ENCODE measurements around the gene SCAMP4.

SCAMP4 gene

GRCh38 chr19:1904860-1905109 lies 414 bp upstream of the SCAMP4 start:
- no peak for TF ChIP-seq CTCF (IDR thresholded peaks at IDR 0.05; ENCODE audit: low read depth, low read length, missing control alignments)
- Histone ChIP-seq H3K27ac (no peak overlapping the region), H3K27me3 (replicated peaks) (no peaks in the 10 kb centered on the region), H3K4me3 (ENCODE audit: low read depth, low read length) (peak overlapping the region; percentile 9), H3K36me3 (replicated peaks) (no peaks in the 10 kb centered on the region)
- no peak for DNase-seq
- in situ Hi-C loops (cut with HindIII; ENCODE audit: low pct_ligation_motif_present, low sequenced_read_pairs), result no loop called here

GRCh38 chr19:1905863-1906375 lies 720 bp downstream of the SCAMP4 start:
- no peaks in the 10 kb centered on the region for H3K36me3 ChIP-seq (replicated peaks)
- peak overlapping the region; percentile 64 for H3K27ac ChIP-seq
- no peak for DNase-seq
- H3K4me3 ChIP-seq (ENCODE audit: low read depth, low read length), result peak overlapping the region; percentile 72
- TF ChIP-seq CTCF (IDR thresholded peaks at IDR 0.05; ENCODE audit: low read depth, low read length, missing control alignments), result no peak
- no peaks in the 10 kb centered on the region for H3K27me3 ChIP-seq (replicated peaks)
- in situ Hi-C loops (cut with HindIII; ENCODE audit: low pct_ligation_motif_present, low sequenced_read_pairs), result no loop called here

- Histone ChIP-seq H3K36me3 (replicated peaks) (peaks cover 3% of the 10 kb centered on the region), H3K4me3 (ENCODE audit: low read depth, low read length) (no peak overlapping the region), H3K27me3 (replicated peaks) (no peaks in the 10 kb centered on the region), H3K27ac (no peak overlapping the region)
- in situ Hi-C loops (cut with HindIII; ENCODE audit: low pct_ligation_motif_present, low sequenced_read_pairs), result no loop called here
- no peak for DNase-seq
- no peak for TF ChIP-seq CTCF (IDR thresholded peaks at IDR 0.05; ENCODE audit: low read depth, low read length, missing control alignments)
Measured at GRCh38 chr19:1906985-1907562, 1.9 kb downstream of the SCAMP4 start.

- no peak for DNase-seq
- Histone ChIP-seq H3K36me3 (replicated peaks) (peaks cover 10% of the 10 kb centered on the region), H3K4me3 (ENCODE audit: low read depth, low read length) (peak overlapping the region; percentile 3), H3K27ac (no peak overlapping the region), H3K27me3 (replicated peaks) (no peaks in the 10 kb centered on the region)
- TF ChIP-seq CTCF (IDR thresholded peaks at IDR 0.05; ENCODE audit: low read depth, low read length, missing control alignments), result no peak
- in situ Hi-C loops (cut with HindIII; ENCODE audit: low pct_ligation_motif_present, low sequenced_read_pairs), result no loop called here
Measured at GRCh38 chr19:1907563-1908363, 2.6 kb downstream of the SCAMP4 start.

DNA sequence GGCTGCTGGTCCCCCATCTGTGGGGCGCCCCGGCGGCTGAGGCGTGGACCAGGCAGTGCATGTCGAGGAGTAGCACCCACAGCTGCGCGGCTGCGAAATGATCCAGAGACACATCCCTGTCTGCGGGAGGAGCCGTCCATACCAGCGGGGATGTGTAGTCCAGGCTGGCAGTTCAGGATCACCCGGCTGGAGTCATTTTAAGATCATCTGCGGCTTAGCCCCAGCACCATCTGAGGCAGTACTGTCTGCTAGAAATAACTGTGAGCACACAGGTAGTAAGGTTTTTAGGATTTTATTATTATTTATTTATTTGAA lies 3.1 kb downstream of the SCAMP4 start:
- H3K4me3 ChIP-seq (ENCODE audit: low read depth, low read length), result no peak overlapping the region
- no peaks in the 10 kb centered on the region for H3K27me3 ChIP-seq (replicated peaks)
- in situ Hi-C loops (cut with HindIII; ENCODE audit: low pct_ligation_motif_present, low sequenced_read_pairs), result no loop called here
- peaks cover 15% of the 10 kb centered on the region for H3K36me3 ChIP-seq (replicated peaks)
- H3K27ac ChIP-seq, result no peak overlapping the region
- no peak for TF ChIP-seq CTCF (IDR thresholded peaks at IDR 0.05; ENCODE audit: low read depth, low read length, missing control alignments)
- no peak for DNase-seq

- TF ChIP-seq CTCF (IDR thresholded peaks at IDR 0.05; ENCODE audit: low read depth, low read length, missing control alignments), result no peak
- no peak overlapping the region for H3K4me3 ChIP-seq (ENCODE audit: low read depth, low read length)
- H3K36me3 ChIP-seq (replicated peaks), result peaks cover 20% of the 10 kb centered on the region
- in situ Hi-C loops (cut with HindIII; ENCODE audit: low pct_ligation_motif_present, low sequenced_read_pairs), result no loop called here
- no peak overlapping the region for H3K27ac ChIP-seq
- no peaks in the 10 kb centered on the region for H3K27me3 ChIP-seq (replicated peaks)
- DNase-seq, result no peak
Measured at GRCh38 chr19:1909761-1910080, 4.5 kb downstream of the SCAMP4 start.

All from brain microvascular endothelial cell (primary cell).